ENCODE measurements around the gene CA4. TPM values are rescaled to one million over a fixed set of nuclear protein-coding genes. Genes with fewer than 3 reads are reported as not detected.
"Not testable (repeated sequence)": the region's sequence is repeated elsewhere in the genome, so short reads cannot be mapped to it uniquely, and the experiment has no call there.

Gene CA4
- total RNA-seq, 2 experiments from 2014 or later: not detected

DNA sequence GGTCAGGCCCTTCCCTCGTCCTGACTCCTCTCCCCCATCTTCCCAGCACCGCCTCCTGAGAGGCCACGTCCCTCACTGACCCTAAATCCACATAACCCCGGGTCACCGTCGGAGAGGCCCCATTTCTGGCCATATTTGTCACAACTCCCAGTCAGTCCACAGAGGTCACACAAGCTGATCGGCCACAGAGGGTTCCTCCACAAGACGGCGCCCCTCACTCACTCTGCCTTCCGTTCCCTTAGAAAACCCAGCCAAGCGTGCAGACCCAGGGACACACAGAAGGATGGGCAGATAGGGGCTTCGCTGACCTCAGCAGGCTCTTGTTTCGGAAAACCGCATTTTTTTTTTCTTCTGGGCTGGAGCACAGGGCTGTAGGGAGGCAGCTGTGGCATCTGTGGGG, 33.6 kb upstream of the CA4 start:
- POLR2A ChIA-PET; H3K9me3 Mint-ChIP-seq; ATAC-seq (ENCODE audit: low read depth); H3K4me1 Mint-ChIP-seq; H3K36me3 Mint-ChIP-seq; H3K27me3 Mint-ChIP-seq; DNase-seq; H3K27ac Mint-ChIP-seq; H3K4me3 Mint-ChIP-seq: not testable (repeated sequence)

DNA sequence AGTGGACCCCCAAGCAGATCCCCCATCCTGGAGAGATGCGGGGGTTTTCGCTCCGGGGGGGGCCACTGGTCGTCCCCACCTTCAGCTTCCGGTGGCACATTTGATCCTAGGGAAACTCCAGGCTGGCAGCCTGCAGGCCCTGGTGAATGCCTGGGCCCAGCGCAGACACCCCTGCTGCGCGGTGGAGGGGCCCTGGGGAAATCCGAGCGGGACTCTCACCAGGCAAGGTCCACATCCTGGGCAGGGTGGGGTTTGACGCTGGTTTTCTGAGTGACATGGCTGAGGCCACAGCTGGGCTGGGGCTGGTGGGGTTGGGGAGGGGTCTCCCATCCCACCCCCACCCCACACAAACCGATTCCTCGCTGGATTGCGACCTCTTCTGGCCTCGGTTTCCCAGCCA, 30.6 kb upstream of the CA4 start:
- H3K4me1 Mint-ChIP-seq, H3K27ac Mint-ChIP-seq, H3K27me3 Mint-ChIP-seq, H3K36me3 Mint-ChIP-seq, DNase-seq, POLR2A ChIA-PET, H3K4me3 Mint-ChIP-seq, H3K9me3 Mint-ChIP-seq: not testable (repeated sequence)
- ATAC-seq (ENCODE audit: low read depth): peak; percentile 27

DNA sequence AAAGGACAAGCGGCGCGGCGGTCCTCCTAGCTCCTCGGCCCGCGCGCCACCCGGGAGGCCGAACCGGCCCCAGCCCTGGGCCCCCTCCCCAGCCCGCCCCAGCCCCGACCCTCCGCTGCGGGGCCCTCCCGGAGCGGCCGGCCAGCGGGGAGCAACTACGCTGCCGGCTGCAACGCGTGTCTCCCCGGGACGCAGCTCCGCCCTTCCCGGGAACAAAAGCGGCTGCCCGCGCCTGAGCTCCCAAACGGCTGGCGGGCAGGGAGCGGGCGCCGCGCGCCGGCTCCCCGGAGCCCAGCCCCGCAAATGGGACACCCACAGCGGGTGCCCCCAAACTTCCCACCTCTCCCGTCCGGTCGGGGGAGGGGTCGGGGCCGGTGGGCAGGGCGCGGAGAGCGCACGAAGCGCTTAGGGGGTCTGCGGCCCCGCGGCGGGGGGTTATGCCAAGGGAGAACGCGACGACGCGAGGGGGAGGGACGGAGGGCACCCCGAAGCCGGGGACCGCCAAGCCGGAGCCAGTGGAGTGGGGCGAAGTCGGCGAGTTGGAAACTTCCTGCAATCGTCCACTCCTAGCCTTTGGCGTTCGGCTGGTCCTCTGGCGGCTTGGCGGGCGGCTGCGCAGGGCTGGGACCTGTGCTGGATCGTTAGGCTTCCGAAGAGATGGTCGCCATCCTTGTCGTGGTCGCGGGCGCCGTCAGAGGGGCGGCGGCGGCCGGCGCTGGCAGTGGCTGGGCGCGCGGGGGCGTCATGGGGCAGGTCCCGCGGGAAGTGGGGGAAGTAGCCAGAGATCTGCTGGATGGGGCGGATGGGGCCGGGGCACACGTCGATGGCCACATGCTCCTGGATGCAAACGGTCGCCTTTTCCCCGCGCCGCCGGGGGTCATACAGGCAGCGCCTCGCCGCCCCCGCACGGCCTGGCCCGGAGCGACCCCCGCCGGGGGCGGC, 29.7 kb upstream of the CA4 start:
- H3K4me1 Mint-ChIP-seq, H3K9me3 Mint-ChIP-seq, H3K27ac Mint-ChIP-seq, POLR2A ChIA-PET, H3K4me3 Mint-ChIP-seq, H3K36me3 Mint-ChIP-seq, H3K27me3 Mint-ChIP-seq, DNase-seq: not testable (repeated sequence)
- ATAC-seq (ENCODE audit: low read depth): peak; percentile 36

DNA sequence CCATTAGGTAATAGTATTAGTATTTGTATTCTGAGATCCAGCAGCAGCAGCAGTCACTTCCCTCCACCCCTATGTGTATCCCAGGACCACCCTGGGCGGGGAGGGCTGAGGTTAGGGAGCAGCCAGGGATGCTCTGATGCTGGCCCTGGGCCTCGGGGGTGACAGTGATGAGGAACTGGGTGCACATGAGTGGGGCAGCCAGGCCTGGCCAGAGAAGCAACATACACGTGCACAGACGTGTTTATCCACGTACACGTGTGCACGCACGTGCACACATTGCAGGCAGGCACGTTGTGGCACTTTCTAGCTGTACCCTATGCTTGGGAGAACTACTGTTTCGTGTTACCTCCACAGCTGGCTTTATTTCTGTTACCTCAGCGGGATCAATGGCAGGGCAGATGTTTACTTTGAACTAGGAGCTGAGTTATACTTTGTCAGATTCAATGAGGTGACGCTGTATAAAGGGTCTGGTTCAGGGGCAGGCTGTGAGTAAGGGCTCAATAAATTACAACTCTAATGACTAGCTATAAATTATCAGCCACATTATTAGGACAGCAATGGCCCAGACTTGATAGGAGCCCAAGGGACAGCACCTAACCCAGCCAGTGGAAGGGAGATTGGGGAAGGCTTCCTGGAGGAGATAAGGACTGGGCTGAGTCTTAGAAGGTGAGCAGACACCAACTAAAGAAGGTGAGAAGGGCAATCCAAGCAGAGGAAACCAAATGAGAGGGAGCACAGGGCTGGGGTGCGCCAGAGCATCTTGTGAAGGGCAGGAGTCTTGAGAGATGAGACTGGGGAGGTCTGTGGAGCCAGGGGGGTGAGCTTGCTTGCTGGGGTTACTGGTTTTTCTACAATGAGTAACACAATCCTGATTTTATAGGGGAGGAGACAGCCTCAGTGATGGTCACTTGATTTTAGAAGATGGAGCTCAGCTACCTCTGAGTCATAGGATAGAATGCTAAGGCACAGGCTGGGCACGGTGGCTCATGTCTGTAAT, 22.4 kb upstream of the CA4 start:
- DNase-seq (no peak), ATAC-seq (ENCODE audit: low read depth) (no peak)
- Mint-ChIP-seq H3K36me3 (peaks cover 9% of the 10 kb centered on the region), H3K27me3 (peaks cover 3% of the 10 kb centered on the region), H3K4me1 (no peaks in the 10 kb centered on the region), H3K4me3 (no peak overlapping the region), H3K27ac (no peak overlapping the region), H3K9me3 (no peaks in the 10 kb centered on the region)
- POLR2A ChIA-PET: no interaction called here

GRCh38 chr17:60128171-60128859, 21.5 kb upstream of the CA4 start:
- ATAC-seq (ENCODE audit: low read depth): no peak
- H3K4me3 Mint-ChIP-seq: no peak overlapping the region
- H3K36me3 Mint-ChIP-seq: peaks cover 14% of the 10 kb centered on the region

DNA sequence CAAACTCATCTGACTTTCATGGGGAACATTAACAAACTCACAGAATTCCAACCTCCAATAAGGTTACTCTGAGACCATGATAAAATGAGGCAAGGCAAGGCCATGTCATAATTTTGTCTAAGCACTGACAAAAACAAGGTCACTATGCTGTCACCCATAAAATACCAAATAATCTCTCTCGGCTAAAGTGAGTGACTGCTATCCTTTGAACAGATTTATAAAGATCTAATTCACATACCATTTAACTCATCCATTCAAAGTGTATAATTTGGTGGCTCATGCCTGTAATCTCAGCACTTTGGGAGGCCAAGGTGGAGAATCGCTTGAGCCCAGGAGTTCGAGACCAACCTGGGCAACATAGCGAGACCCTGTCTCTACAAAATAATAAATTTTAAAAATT, 20.6 kb upstream of the CA4 start:
- H3K27ac Mint-ChIP-seq: no peak overlapping the region
- H3K36me3 Mint-ChIP-seq: peaks cover 14% of the 10 kb centered on the region
- ATAC-seq (ENCODE audit: low read depth) (no peak), DNase-seq (no peak)
- POLR2A ChIA-PET: no interaction called here
- no peaks in the 10 kb centered on the region for H3K9me3 Mint-ChIP-seq
- peaks cover 3% of the 10 kb centered on the region for H3K4me1 Mint-ChIP-seq
- H3K27me3 Mint-ChIP-seq: peaks cover 3% of the 10 kb centered on the region
- no peak overlapping the region for H3K4me3 Mint-ChIP-seq

More at GRCh38 chr17:60128171-60128859, 21.5 kb upstream of the CA4 start:
- Mint-ChIP-seq H3K27ac (no peak overlapping the region), H3K9me3 (no peaks in the 10 kb centered on the region), H3K4me1 (no peaks in the 10 kb centered on the region), H3K27me3 (peaks cover 3% of the 10 kb centered on the region)
- no peak for DNase-seq
- POLR2A ChIA-PET: no interaction called here

GRCh38 chr17:60130466-60130865, 19.3 kb upstream of the CA4 start:
- H3K27ac Mint-ChIP-seq: no peak overlapping the region
- H3K4me3 Mint-ChIP-seq: no peak overlapping the region
- peaks cover 3% of the 10 kb centered on the region for H3K27me3 Mint-ChIP-seq
- H3K36me3 Mint-ChIP-seq: peaks cover 16% of the 10 kb centered on the region
- H3K9me3 Mint-ChIP-seq: no peaks in the 10 kb centered on the region
- ATAC-seq (ENCODE audit: low read depth): no peak
- DNase-seq: no peak
- H3K4me1 Mint-ChIP-seq: peaks cover 13% of the 10 kb centered on the region
- POLR2A ChIA-PET: interaction anchor here (0.7 kb wide), 1 partner anchor 264 kb away, joined by 3 read pairs; no protein-coding TSS in a partner anchor

DNA sequence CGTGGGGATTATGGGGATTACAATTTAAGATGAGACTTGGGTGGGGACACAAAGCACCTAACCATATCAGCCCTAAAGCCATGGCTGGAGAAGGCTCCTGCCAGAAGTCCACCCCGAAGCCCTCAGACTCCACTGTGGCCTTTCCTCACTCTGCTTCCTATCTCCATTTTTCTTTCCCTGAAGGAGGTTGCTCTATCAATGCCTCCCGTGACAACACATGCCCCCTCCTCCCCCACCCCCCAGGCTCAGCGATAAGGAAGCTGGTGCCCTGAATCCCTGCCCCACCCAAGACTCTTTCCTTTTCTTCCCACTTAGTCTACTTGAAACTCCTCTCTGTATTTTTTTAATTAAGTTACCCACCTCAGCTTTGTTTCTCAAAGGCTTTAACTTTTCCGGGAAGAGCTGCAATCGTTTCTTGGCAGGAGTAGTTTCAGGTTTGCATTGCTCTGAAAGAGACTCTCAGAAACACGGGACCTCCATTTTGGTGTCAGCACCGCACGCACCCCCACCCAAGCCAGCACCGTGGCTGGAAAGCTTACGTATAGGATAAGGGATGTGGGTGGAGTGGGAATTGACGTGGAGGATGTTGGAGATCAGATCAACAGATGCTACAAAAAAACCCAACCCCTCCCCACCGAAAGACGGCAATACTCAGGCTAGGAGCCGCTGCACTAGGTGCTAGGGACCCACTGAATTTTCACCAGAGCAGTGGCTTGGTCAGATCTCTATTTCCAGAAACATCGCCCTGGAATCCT, 15.2 kb upstream of the CA4 start:
- Mint-ChIP-seq H3K36me3 (peaks cover 16% of the 10 kb centered on the region), H3K4me3 (peak overlapping the region; percentile 85), H3K27ac (peak overlapping the region; percentile 63), H3K9me3 (no peaks in the 10 kb centered on the region), H3K4me1 (peaks cover 19% of the 10 kb centered on the region), H3K27me3 (peaks cover 16% of the 10 kb centered on the region)
- ATAC-seq (ENCODE audit: low read depth) (no peak), DNase-seq (peak; percentile 32)
- POLR2A ChIA-PET: no interaction called here

- Mint-ChIP-seq H3K27ac (peak overlapping the region; percentile 63), H3K36me3 (peaks cover 16% of the 10 kb centered on the region), H3K9me3 (no peaks in the 10 kb centered on the region), H3K4me3 (peak overlapping the region; percentile 85), H3K4me1 (peaks cover 21% of the 10 kb centered on the region), H3K27me3 (peaks cover 23% of the 10 kb centered on the region)
- peak; percentile 83 for DNase-seq
- POLR2A ChIA-PET: no interaction called here
- peak; percentile 96 for ATAC-seq (ENCODE audit: low read depth)
Observed at GRCh38 chr17:60135151-60135950, 14.4 kb upstream of the CA4 start.

DNA sequence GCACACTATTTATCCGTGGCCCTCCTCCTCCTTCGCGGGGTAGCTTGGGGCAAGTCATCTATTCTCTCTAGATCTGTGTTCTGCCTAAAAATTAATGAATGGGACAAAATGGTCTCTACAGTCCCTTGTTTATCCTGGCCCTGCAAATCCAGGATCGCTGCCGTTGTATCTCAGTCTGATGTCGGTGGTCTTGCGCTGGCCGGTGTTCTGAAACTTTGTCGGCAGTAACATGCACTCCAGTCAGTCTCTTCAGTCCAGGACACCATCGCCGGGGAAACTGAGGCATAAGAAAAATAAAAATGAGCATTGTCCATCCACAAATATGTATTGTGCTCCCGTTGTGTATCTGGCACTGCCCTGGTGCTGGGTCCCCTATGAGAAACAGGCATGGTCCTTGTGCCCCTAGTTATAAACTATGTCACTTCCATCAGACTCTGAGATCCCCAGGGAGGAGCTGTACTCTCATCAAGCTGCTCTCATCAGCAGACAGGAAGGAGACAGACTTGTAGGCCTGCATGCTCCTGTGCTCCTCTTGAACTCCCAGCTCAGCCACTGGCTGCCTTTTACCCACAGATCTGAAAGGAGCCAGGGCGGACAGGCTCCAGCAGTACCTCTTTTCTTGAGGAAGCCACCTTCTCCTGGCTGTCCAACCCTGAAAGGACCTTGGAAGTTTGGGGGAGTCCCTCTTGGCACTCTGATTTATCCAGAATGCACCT, 13.7 kb upstream of the CA4 start:
- H3K4me1 Mint-ChIP-seq: peaks cover 26% of the 10 kb centered on the region
- POLR2A ChIA-PET: no interaction called here
- peak overlapping the region; percentile 85 for H3K4me3 Mint-ChIP-seq
- peaks cover 30% of the 10 kb centered on the region for H3K27me3 Mint-ChIP-seq
- DNase-seq: peak; percentile 10
- no peaks in the 10 kb centered on the region for H3K9me3 Mint-ChIP-seq
- peaks cover 15% of the 10 kb centered on the region for H3K36me3 Mint-ChIP-seq
- H3K27ac Mint-ChIP-seq: no peak overlapping the region
- ATAC-seq (ENCODE audit: low read depth): no peak

DNA sequence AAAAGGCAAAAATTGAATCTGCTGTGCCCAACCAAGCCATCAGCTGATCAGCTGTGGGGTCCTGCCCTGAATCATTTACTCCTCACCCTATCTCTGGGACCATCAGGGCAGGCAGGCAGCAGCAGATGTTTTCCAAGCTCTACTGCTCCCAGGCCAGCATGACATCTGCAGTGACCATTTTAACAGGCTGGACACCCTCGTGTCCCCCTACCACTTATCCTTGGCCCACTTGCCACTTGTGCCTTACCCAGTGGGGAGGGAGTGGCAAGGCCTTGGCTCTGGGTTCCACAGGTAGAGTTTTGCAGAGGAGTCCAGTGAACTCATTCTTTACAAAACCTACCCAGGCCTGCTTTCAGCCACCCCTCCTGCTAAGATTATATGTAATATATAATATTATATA, 12.0 kb upstream of the CA4 start:
- no peak overlapping the region for H3K27ac Mint-ChIP-seq
- no peaks in the 10 kb centered on the region for H3K9me3 Mint-ChIP-seq
- H3K27me3 Mint-ChIP-seq: peaks cover 46% of the 10 kb centered on the region
- H3K36me3 Mint-ChIP-seq: peaks cover 5% of the 10 kb centered on the region
- H3K4me3 Mint-ChIP-seq: no peak overlapping the region
- DNase-seq: no peak
- peaks cover 33% of the 10 kb centered on the region for H3K4me1 Mint-ChIP-seq
- no peak for ATAC-seq (ENCODE audit: low read depth)
- POLR2A ChIA-PET: interaction anchor here (0.6 kb wide), 1 partner anchor 450 kb away, joined by 3 read pairs; no protein-coding TSS in a partner anchor
